NCI-H187 (cell line): ENCODE measurements around the gene ADAM12.
"Not testable (repeated sequence)": the region's sequence is repeated elsewhere in the genome, so short reads cannot be mapped to it uniquely, and the experiment has no call there.

ENCODE experiments used
- DNase-seq, 2 experiments: peaks; one replicate each; lab custom pipeline; 2025; lab: John Stamatoyannopoulos, UW

Gene ADAM12

GRCh38 chr10:126175641-126176262 is 212.5 kb downstream of the ADAM12 start:
- no peak for DNase-seq

GRCh38 chr10:126172755-126173154 is 215.5 kb downstream of the ADAM12 start:
- DNase-seq = not testable (repeated sequence)

GRCh38 chr10:126171555-126171954 is 216.7 kb downstream of the ADAM12 start:
- no peak for DNase-seq

GRCh38 chr10:126170776-126171175 is 217.5 kb downstream of the ADAM12 start:
- no peak for DNase-seq

GRCh38 chr10:126170371-126170770 is 217.9 kb downstream of the ADAM12 start:
- no peak for DNase-seq

GRCh38 chr10:126169899-126170298 is 218.4 kb downstream of the ADAM12 start:
- no peak for DNase-seq

- no peak for DNase-seq
These were observed 221.5 kb downstream of the ADAM12 start for GRCh38 chr10:126166797-126167196.

GRCh38 chr10:126165874-126166273 is 222.4 kb downstream of the ADAM12 start:
- DNase-seq = no peak

GRCh38 chr10:126163506-126163905 is 224.8 kb downstream of the ADAM12 start:
- no peak for DNase-seq

- no peak for DNase-seq
These were observed 226.6 kb downstream of the ADAM12 start for GRCh38 chr10:126161691-126162090.

- no peak for DNase-seq
These were observed 227.2 kb downstream of the ADAM12 start for GRCh38 chr10:126160971-126161630.

GRCh38 chr10:126160571-126160970 is 227.7 kb downstream of the ADAM12 start:
- no peak for DNase-seq

GRCh38 chr10:126158133-126158892 is 230.0 kb downstream of the ADAM12 start:
- DNase-seq = no peak

GRCh38 chr10:126157189-126157588 is 231.1 kb downstream of the ADAM12 start:
- no peak for DNase-seq

GRCh38 chr10:126156503-126156902 is 231.8 kb downstream of the ADAM12 start:
- no peak for DNase-seq

GRCh38 chr10:126156012-126156411 is 232.3 kb downstream of the ADAM12 start:
- DNase-seq = no peak

- no peak for DNase-seq
These were observed 232.7 kb downstream of the ADAM12 start for GRCh38 chr10:126155528-126155927.

GRCh38 chr10:126153711-126154628 is 234.3 kb downstream of the ADAM12 start:
- no peak for DNase-seq

GRCh38 chr10:126147866-126148587 is 240.2 kb downstream of the ADAM12 start:
- DNase-seq = no peak

- DNase-seq = no peak
These were observed 241.5 kb downstream of the ADAM12 start for GRCh38 chr10:126146771-126147170.

GRCh38 chr10:126143117-126143516 is 245.2 kb downstream of the ADAM12 start:
- no peak for DNase-seq
